ENCODE measurements around the gene GPX3. TPM values are rescaled to one million over a fixed set of nuclear protein-coding genes. Genes with fewer than 3 reads are reported as not detected.

GPX3 gene
- total and polyA plus RNA-seq, 2 of the 13 experiments (the other 11 are each of a cell fraction or from before 2014, with no cell fraction given) = 33.8 to 1,892 TPM

GRCh38 chr5:151004499-151004898 lies 15.9 kb upstream of the GPX3 start (continued):
- TF ChIP-seq, protein P1, sequence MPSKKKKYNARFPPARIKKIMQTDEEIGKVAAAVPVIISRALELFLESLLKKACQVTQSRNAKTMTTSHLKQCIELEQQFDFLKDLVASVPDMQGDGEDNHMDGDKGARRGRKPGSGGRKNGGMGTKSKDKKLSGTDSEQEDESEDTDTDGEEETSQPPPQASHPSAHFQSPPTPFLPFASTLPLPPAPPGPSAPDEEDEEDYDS (CRISPR knock-in tag; IDR thresholded peaks at IDR 0.05) = peak; percentile 51; the same call in 1 of the 2 replicates
- peak; percentile 50; the same call in 1 of the 2 replicates for TF ChIP-seq ZNF670 (CRISPR knock-in tag; IDR thresholded peaks at IDR 0.05; ENCODE audit: borderline replicate concordance)
- no peak for TF ChIP-seq ZBTB42 (CRISPR knock-in tag; IDR thresholded peaks at IDR 0.05)
- TF ChIP-seq NBN (conservative IDR thresholded peaks at IDR 0.05) = no peak
- TF ChIP-seq REL (CRISPR knock-in tag; conservative IDR thresholded peaks at IDR 0.05) = no peak
- no peak for TF ChIP-seq ZNF552 (CRISPR knock-in tag; IDR thresholded peaks at IDR 0.05; ENCODE audit: borderline replicate concordance)
- peak; percentile 60; the same call in 1 of the 2 replicates for TF ChIP-seq BHLHE40 (IDR thresholded peaks at IDR 0.05; ENCODE audit: low read length)
- no peak for TF ChIP-seq FOSL1 (CRISPR knock-in tag; IDR thresholded peaks at IDR 0.05; ENCODE audit: borderline replicate concordance)
- TF ChIP-seq ZNF605 (CRISPR knock-in tag; IDR thresholded peaks at IDR 0.05) = no peak
- no peak for TF ChIP-seq ZKSCAN5 (CRISPR knock-in tag; IDR thresholded peaks at IDR 0.05)
- TF ChIP-seq RARA (CRISPR knock-in tag; IDR thresholded peaks at IDR 0.05) = peak; percentile 85
- no peak for TF ChIP-seq THAP9 (CRISPR knock-in tag; IDR thresholded peaks at IDR 0.05; ENCODE audit: borderline replicate concordance)
- TF ChIP-seq, protein P2, sequence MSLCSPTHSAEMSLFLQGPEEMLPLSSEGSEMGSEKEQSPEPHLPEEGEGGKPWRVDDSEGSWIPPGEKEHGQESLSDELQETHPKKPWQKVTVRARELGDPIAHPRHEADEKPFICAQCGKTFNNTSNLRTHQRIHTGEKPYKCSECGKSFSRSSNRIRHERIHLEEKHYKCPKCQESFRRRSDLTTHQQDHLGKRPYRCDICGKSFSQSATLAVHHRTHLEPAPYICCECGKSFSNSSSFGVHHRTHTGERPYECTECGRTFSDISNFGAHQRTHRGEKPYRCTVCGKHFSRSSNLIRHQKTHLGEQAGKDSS (CRISPR knock-in tag; IDR thresholded peaks at IDR 0.05; ENCODE audit: borderline replicate concordance, low read depth) = no peak
- no peak for TF ChIP-seq SMAD9 (CRISPR knock-in tag; IDR thresholded peaks at IDR 0.05)
- no peak for TF ChIP-seq EED (CRISPR knock-in tag; IDR thresholded peaks at IDR 0.05)
- no peak for TF ChIP-seq NAIF1 (CRISPR knock-in tag; IDR thresholded peaks at IDR 0.05; ENCODE audit: borderline replicate concordance)
- no peak for TF ChIP-seq SUZ12 (IDR thresholded peaks at IDR 0.05; ENCODE audit: low read depth, low read length)
- no peak for TF ChIP-seq TSC22D2 (CRISPR knock-in tag; IDR thresholded peaks at IDR 0.05; ENCODE audit: borderline replicate concordance)
- no peak for TF ChIP-seq ZBTB20 (CRISPR knock-in tag; IDR thresholded peaks at IDR 0.05; ENCODE audit: borderline replicate concordance, low read depth)
- TF ChIP-seq ZNF121 (CRISPR knock-in tag; IDR thresholded peaks at IDR 0.05) = no peak
- no peak; the same call in 1 of the 2 replicates for TF ChIP-seq HNF1B (CRISPR knock-in tag; IDR thresholded peaks at IDR 0.05)
- no peak for TF ChIP-seq ZNF138 (CRISPR knock-in tag; IDR thresholded peaks at IDR 0.05; ENCODE audit: low read depth)
- no peak for TF ChIP-seq ZNF232 (CRISPR knock-in tag; IDR thresholded peaks at IDR 0.05; ENCODE audit: borderline replicate concordance)
- no peak for TF ChIP-seq CREB3 (CRISPR knock-in tag; IDR thresholded peaks at IDR 0.05)
- TF ChIP-seq ZFP36L2 (CRISPR knock-in tag; IDR thresholded peaks at IDR 0.05) = no peak
- no peak for TF ChIP-seq SP1 (IDR thresholded peaks at IDR 0.05)
- TF ChIP-seq SP1 (CRISPR knock-in tag; IDR thresholded peaks at IDR 0.05) = no peak
